Body of pancreas (tissue), 4 donors: ENCODE results near the gene EBF3. TPM values are rescaled to one million over a fixed set of nuclear protein-coding genes. Genes with fewer than 3 reads are reported as not detected.

Experiments
- ATAC-seq: fragments of 150-250 bp; one replicate; pipeline ENCODE4 v1.9.1; 2016
- DNase-seq, 4 donors: peaks; one replicate each; pipeline ENCODE4 v3.0.0-alpha.2; 2019
- H3K27ac ChIP-seq, 4 donors: fragments of 200-600 bp; sonication (generic); 1 replicate in 3 of 4; 2 replicates in 1 of 4; pipeline versions ENCODE4 v1.5.1 to v1.6.1; 2016 to 2019; ENCODE audit warnings: mild to moderate bottlenecking in 1 of 4, mixed read lengths in 1 of 4, moderate library complexity in 1 of 4
- H3K27me3 ChIP-seq, 2 donors: fragments of 200-600 bp; sonication (generic); one replicate each; pipeline ENCODE4 v1.6.0; 2016; ENCODE audit warnings: mild to moderate bottlenecking in 1 of 2
- H3K36me3 ChIP-seq, 2 donors: fragments of 200-600 bp; sonication (generic); replicated peaks in 1 of 2; 2 replicates each; pipeline ENCODE4 v1.5.1; 2016; ENCODE audit warnings: low read depth in 2 of 2; ENCODE audit not compliant: insufficient read depth in 1 of 2
- H3K4me1 ChIP-seq: fragments of 200-600 bp; sonication (generic); one replicate; pipeline ENCODE4 v1.6.0; 2016
- H3K4me3 ChIP-seq, 2 donors: fragments of 200-600 bp; sonication (generic); 1 replicate in 1 of 2; 2 replicates in 1 of 2; pipeline ENCODE4 v1.5.1; 2016 to 2019
- H3K9me3 ChIP-seq, 3 donors: fragments of 200-600 bp; sonication (generic); 1 replicate in 2 of 3; 2 replicates in 1 of 3; pipeline ENCODE4 v1.5.1; 2016
- POLR2A ChIP-seq, 3 donors: fragments of 450-650 bp; IDR thresholded peaks; one replicate each; pipeline ENCODE4 v1.6.1; 2016; ENCODE audit warnings: antibody characterized with exemption in 3 of 3, mild to moderate bottlenecking in 2 of 3
- WGBS, 2 donors: methylation state at CpG; one replicate each; pipeline ENCODE4 v1.1.5; 2017; 5-methylcytosine and 5-hydroxymethylcytosine counted together
- intact Hi-C: fragments of 100-400 bp; cut with DNase I; formaldehyde crosslinking; loops from one replicate; pipeline ENCODE4 v1.15.1; 2023
- total RNA-seq, 2 donors: library from RNA; depleted of rRNA; stranded (reverse); fragments of >200 nt; gene quantifications; one replicate each; pipeline ENCODE4 v1.1.0, GENCODE V29; 2016
- TF ChIP-seq, protein P1 (sequence below), 7 experiments: fragments of 450-650 bp in 4 of 7; fragments of 200-600 bp in 3 of 7; sonication (generic) in 3 of 7; IDR thresholded peaks; one replicate each; pipeline ENCODE4 v1.5.1; 2016 to 2019; ENCODE audit warnings: antibody characterized with exemption in 7 of 7

EBF3 gene
- total RNA-seq, 2 donors from 2014 or later = 2.3 to 4.6 TPM

DNA sequence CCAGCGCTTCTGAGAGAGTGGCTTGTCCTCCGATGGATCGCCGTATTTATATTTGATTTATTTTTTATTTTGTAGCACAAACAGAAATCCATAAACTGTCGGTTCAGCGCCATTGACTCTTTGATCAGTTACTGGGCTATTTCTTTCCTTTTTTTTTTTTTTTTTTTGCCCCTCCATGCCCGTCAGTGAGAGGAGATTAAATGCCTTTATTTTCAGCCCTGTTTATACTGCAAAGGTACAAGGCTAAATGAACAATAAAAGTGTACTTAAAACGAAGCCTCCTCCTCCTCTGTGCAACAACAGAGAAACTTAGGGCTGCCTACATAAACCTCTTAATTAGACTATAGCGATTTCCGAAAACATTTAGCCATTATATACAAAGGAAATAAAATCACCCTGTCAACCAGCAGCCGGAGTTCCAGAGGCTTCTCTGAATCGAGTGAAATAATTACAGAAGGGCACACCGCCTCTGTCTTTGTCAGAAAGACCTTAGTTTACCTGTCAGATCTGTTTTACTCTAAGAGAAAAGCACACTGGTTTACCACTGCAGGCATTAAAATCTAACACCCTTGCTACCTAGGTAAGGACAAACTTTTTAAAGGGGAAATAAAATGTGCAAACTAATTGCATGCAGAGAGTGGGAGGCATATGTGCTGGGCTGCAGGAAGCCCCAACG, 3.5 kb downstream of the EBF3 start:
- DNase-seq (no peak), ATAC-seq (no peak)
- TF ChIP-seq, protein P1, sequence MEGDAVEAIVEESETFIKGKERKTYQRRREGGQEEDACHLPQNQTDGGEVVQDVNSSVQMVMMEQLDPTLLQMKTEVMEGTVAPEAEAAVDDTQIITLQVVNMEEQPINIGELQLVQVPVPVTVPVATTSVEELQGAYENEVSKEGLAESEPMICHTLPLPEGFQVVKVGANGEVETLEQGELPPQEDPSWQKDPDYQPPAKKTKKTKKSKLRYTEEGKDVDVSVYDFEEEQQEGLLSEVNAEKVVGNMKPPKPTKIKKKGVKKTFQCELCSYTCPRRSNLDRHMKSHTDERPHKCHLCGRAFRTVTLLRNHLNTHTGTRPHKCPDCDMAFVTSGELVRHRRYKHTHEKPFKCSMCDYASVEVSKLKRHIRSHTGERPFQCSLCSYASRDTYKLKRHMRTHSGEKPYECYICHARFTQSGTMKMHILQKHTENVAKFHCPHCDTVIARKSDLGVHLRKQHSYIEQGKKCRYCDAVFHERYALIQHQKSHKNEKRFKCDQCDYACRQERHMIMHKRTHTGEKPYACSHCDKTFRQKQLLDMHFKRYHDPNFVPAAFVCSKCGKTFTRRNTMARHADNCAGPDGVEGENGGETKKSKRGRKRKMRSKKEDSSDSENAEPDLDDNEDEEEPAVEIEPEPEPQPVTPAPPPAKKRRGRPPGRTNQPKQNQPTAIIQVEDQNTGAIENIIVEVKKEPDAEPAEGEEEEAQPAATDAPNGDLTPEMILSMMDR (IDR thresholded peaks at IDR 0.05) = no peak
- H3K36me3 ChIP-seq = no peaks in the 10 kb centered on the region
- peaks cover 0 to 76% of the 10 kb centered on the region in 2 donors for H3K27me3 ChIP-seq
- peaks cover 52% of the 10 kb centered on the region for H3K4me1 ChIP-seq
- H3K9me3 ChIP-seq = no peaks in the 10 kb centered on the region
- 10 to 14% methylated on average over 14 of the region's 14 CpGs for WGBS, 2 donors
- no peak overlapping the region for H3K4me3 ChIP-seq
- no peak overlapping the region for H3K27ac ChIP-seq
- intact Hi-C loops = no loop called here

DNA sequence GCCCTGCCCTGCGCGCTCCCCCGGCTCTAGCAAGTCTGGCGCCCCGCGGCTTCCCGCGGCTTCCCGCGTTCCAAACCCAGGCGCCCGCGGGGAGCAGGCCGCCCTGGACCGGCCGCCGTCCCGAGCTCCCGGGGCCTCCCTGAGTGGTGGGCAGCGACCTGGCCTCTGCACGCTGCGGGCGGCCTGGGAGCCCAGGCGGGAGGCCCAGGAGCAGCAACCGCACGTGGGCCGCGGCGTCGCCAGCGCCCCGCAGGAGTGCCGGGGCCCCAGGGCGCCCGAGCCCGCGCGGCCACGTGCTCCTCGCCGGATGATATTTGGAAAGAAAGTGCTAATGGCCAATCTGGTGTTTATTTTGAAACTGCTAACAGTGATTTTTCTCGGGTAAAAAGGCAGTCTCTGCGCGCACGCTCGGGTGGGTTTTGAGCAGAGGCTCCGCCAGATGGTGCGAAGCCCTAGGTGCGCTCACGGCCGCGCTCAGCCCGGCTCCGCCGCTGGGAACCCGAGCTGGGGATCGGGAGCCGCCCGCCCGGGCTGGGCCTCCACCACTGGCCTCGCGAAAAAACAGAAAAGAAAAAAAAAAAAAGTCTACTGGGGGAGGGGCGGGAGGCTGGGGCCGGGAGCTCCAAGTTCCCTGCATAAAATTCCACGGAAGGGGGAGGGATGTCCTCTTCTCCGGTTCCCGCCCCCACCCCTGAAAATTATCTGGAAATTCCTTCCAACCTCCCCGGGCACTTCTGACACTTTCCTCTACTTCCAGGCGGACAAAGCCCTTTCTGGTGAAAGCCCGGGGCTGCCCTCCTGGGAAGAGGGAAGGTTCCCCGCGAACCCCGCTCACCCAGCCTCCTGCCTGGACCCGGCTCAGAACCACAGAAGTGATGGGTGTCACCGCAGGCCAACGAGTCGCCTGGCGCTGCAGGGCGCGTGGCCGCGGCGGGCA, 4.3 kb downstream of the EBF3 start:
- WGBS, 2 donors = 8 to 19% methylated on average over 36 to 69 of the region's 83 CpGs
- intact Hi-C loops = no loop called here
- no peaks in the 10 kb centered on the region for H3K36me3 ChIP-seq
- DNase-seq (no peak), ATAC-seq (no peak)
- H3K4me1 ChIP-seq = peaks cover 48% of the 10 kb centered on the region
- no peak for TF ChIP-seq POLR2A (IDR thresholded peaks at IDR 0.05)
- TF ChIP-seq, protein P1 (IDR thresholded peaks at IDR 0.05) = no peak
- H3K27ac ChIP-seq = no peak overlapping the region
- no peaks in the 10 kb centered on the region for H3K9me3 ChIP-seq
- no peak overlapping the region for H3K4me3 ChIP-seq
- peaks cover 0 to 68% of the 10 kb centered on the region in 2 donors for H3K27me3 ChIP-seq

DNA sequence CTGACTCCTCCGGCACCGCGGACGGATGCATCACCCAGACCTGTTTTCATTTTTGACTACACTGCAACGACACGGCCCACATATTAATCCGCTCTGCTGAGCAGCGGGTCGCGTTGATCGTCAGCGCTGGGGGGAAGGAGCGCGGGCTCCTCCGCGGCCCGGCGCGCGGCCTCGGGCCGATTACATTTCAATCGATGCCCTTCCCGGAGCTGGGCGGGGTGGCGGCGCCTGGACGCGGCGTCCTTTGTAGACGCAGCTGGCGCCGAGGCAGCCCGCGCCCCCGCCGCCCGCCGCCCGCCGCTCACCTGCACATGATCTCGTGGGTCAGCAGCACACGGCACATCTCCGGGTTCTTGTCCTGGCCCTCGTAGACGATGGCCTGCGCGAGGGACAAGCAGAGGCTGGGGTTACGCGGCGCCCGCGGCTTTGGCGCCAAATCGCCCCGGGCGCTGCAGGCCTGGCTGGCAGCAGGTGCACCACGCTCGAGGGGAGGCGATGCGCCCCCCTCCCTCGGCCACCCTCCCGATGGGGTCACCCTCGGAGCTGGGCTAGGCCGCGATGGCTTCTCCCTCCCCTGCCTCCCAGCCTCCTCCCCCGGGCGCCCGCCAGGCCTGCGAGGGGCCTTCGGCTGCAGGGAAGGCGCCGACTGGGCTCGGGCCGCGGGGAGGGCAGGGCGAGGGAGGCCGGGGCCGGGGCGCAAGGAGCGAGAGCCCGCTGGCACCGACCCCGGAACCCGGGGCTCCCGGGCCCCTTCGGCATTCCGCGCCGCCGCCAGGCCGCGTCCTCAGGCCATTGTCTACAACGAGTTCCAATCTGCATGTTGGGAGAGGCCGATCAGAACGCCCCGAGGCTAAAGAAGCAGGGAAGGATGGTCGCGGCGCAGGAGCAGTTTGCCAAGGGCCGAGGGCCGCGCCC, 5.2 kb downstream of the EBF3 start:
- Histone ChIP-seq H3K9me3 (no peaks in the 10 kb centered on the region), H3K36me3 (no peaks in the 10 kb centered on the region), H3K27ac (no peak overlapping the region), H3K4me3 (no peak overlapping the region), H3K4me1 (peaks cover 41% of the 10 kb centered on the region), H3K27me3 (peaks cover 0 to 65% of the 10 kb centered on the region in 2 donors)
- TF ChIP-seq, protein P1 (IDR thresholded peaks at IDR 0.05) = no peak
- TF ChIP-seq POLR2A (IDR thresholded peaks at IDR 0.05) = no peak
- ATAC-seq = no peak
- intact Hi-C loops = no loop called here
- DNase-seq = no peak
- 5 to 16% methylated on average over 26 to 92 of the region's 103 CpGs for WGBS, 2 donors

DNA sequence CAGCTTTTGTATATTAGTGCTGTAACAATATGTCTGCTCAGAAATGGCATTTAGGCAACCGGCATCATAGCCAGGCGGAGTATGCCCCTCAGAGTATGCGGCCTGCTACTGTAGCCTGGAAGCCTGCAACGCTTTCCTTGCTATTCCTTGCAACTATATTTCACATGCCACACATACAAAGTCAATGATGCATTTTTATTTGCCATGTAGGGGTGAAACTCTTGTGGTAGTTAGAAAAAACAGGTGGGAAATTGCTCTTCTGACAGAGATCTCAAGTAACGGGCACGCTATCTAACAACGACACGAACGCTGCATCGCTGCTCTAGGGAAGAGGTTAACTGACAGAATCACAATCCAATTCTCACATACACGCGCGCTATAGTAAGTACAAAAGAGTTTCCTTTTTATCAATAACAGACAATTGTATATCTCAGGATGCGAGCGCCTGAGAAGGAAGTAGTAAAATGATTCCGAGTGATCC, 5.9 kb downstream of the EBF3 start:
- no peaks in the 10 kb centered on the region for H3K9me3 ChIP-seq
- TF ChIP-seq, protein P1 (IDR thresholded peaks at IDR 0.05) = no peak
- TF ChIP-seq POLR2A (IDR thresholded peaks at IDR 0.05) = no peak
- H3K36me3 ChIP-seq = no peaks in the 10 kb centered on the region
- no peak overlapping the region for H3K27ac ChIP-seq
- no peak overlapping the region for H3K4me3 ChIP-seq
- DNase-seq (no peak), ATAC-seq (no peak)
- WGBS, 2 donors = 21 to 34% methylated on average over 16 of the region's 16 CpGs
- intact Hi-C loops = no loop called here
- peaks cover 34% of the 10 kb centered on the region for H3K4me1 ChIP-seq
- H3K27me3 ChIP-seq = peaks cover 0 to 68% of the 10 kb centered on the region in 2 donors
